NOMO-1 treated with DMSO at 0.1 percent for 48 hours (cell line): ENCODE data around the gene CMSS1.
"Not testable (repeated sequence)": the region's sequence is repeated elsewhere in the genome, so short reads cannot be mapped to it uniquely, and the experiment has no call there.

Experiments
- DNase-seq: peaks from one replicate; lab custom pipeline; 2025; ENCODE audit not compliant: unreplicated experiment; lab: John Stamatoyannopoulos, UW

The CMSS1 gene

DNA sequence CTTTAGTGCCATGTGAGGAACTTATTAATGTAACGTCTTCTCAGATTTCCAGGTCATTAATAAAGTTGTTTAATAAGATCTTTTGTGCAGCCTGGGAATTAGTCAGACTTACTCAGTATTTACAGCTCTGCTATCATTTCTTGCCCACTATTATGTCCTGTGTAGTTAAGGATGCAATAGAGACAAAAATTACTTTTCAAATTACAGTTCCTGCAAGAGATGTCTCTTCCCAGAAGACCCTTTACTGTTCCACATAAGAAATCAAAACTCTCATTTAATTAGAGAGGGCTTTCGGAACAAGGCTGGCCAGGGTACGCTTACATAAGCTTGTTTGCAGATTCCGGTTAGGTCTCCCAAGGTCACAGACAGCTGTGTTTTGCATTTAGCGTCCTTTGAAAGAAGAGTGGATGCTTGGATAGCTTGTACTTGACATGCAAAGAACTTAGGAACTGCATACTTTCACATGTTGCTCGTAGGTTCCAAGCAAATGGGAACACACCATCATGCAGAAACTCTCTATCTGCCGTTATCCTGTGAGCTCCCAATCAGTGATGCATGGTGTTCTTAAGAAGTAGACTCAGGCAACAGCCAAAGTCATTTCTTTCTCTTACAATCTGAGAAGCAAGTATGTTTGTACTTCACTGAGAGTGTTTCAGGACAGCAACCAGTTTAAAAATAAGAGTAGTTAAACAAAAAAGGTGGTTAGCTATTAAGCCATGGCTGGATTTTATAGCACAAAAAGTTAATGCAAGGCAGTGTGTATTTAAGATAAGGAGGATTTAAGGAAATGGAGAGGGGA lies 259.3 kb downstream of the CMSS1 start:
- DNase-seq: no peak

DNA sequence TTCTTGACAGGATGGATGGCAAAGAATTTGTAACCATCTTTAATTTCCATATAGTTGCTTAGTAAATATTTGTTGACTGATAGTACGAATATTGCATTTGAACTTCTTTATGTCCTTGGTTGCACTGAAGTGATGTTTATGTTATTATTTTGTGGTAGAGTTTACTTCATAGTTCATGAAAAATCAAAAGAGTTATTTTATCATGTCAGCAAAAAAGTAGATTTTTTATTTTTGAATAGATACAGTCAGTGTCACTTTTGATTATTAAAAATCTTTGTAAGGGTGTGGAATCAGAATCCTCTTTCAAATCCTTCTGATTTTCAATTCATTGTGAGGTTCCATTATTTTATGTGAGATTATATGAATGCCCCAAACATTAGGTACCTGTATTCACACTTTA lies 261.7 kb downstream of the CMSS1 start:
- DNase-seq: no peak

DNA sequence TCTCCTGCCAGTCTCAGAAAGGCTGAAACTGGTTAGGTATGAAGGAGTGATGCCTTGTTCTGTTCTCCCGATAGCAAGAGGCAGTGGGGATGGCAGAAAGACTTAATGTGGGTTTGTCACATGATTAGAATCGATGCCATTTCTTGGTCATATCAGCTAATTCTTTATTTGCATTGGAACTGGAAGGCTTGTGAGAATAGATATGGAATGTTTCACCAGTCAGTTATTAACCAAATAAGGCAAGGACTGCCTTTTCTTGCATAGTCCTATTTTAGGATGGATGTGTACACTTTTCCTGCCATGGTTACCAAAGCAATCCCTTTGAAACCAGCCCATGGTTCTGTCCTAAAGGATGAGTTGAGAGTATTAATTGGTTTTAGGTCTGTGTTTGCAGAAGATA lies 262.9 kb downstream of the CMSS1 start:
- DNase-seq: no peak

DNA sequence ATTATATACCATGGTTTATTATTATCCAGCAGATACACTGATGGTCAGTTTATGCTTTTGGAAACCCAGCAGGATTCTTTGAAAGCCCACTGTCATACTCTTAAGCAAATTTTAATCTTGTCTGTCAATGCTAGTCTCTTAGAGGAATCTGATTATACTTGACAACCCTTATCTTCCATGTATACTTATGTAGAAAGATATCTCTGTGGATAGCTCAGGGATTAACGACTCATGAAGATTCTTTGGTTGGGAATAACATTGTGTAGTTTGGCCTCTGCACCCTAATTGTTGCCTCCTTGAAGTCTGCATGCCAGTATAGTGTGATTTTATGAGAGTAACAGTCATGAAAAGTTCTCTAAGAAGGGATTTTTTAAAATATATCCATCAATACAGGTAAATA lies 263.6 kb downstream of the CMSS1 start:
- DNase-seq: no peak

DNA sequence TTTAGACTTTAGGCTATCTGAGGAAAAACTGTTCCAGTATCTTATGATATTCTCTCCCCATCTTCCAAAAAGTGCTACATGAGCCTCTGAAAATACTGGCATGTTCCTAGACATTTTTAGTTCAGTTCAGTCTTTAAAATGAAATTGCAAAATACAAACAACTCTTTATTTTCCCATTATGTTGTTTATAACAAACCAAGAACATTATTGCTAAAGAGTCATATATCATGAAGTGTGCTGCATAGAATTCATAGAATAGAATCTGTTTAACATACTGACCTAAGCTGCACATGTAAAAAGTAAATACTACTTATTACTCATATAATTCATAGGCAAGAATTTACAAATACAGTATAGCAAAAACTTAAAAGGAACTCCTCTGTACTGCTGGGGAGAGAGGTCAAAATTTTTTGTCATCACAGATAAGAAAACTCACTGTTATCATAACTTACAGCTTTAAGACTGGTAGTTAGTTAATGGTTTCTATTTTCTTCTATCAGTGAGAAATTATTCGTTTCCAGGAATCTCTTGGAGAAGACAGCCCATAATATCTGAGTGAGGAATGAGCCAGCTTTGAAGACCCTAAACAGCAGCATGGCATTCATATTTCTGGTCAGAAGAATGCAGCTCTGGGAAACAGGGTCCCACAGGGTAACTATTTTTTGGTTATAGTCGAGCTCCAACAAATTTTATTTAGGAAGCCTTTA lies 264.5 kb downstream of the CMSS1 start:
- DNase-seq: no peak

DNA sequence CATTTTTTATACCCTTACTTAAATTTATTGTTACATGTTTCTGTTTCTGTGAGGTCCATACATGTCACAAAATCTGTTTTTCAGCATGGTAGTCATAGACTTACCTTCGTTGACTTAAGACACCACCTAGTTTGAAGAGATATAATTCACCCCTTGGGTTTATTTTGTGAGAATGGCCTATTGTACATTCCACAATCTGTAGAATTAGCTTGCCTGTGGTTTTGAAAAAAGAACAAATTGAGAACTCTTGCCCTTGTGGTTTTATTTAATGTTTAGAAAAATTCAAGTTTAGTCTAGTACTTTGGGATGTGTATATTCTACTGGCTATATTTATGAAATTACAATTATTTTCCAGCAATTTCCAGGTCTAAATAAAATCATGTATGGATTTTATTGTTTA lies 265.1 kb downstream of the CMSS1 start:
- DNase-seq: no peak

DNA sequence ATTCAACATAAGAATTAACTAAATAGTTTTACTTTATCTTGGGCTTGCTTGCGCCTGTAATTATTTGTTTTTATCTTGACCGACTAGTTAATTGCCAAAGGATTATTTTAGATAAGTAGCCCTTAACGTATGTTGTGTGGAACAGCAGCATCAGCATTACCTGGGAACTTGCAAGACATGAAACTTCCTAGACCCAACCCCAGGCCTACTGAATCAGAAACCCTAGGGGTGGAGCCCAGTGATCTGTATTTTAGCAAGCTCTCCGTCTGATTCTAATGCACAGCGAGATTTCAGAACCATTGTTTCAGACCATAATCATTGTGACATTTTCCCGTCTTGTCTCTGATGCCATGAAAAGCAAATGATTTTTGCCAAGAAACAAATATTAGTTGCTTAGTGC lies 265.5 kb downstream of the CMSS1 start:
- DNase-seq: no peak

DNA sequence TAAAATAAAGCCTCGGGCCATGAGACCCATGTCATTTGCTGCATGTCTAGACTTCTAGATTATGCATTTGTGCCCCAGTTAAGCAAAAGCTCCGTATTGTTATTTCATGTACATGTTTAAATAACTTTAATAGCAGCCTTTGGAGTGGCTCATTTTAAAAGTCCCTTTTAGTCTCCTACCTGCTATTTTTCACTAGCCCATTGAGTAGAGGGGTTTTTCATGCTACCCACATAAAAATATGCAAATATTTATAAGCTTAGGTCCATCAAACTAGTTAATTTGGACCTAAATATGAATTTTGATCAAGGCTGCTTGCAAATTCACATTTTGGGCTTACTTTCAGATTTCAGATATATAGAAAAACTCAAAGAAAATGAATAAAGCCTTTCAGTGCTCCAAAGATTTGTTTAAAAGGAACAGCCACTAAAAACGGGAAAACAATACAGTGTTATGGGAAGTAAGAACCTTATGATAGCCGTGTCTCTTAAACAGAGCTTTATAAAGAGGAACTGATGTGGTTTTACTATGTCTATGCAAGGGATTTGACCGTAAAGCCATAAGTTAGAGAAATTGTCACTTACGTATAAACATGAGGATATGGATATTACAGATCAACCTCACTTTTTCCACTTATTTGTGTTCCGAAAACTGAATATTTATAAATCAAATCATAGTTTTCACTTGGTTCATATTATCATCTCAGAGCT lies 266.6 kb downstream of the CMSS1 start:
- DNase-seq: peak; percentile 84

DNA sequence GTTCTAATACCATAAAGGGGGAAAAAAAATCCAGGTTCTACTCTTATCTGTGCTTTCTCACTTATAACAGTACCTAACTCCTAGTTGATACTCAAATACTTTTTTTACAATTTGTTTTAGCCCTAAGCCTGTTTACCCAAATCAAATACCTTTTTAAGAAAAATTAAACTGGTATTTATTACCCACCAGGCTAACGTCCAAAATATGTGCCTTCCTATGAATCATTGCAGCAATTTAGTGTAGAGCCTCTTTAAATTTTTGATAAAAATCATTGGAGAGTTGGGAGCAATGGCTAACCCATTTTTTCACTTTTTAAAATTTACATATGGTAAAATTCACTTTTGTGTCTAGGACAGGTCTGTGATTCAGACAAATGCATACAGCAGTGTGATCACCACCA lies 268.7 kb downstream of the CMSS1 start:
- DNase-seq: no peak

DNA sequence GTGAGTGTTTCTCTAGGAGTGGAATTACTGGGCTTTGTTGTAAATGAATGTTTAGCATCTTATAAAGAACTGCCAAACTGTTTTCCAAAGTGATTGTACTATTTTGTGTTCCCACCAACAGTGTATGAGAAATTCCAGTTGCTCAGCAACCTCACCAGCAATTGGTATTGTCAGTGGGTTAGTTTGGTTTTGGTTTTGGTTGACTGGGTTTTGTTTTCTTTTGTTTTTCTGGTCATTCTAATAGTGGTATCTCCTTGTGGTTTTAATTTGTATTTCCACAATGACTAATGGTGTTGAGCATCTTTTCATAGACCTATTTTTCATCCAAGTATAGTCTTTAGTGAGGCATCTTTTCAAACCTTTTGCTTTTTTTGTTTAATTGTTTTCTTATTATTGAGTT lies 269.5 kb downstream of the CMSS1 start:
- DNase-seq: no peak

DNA sequence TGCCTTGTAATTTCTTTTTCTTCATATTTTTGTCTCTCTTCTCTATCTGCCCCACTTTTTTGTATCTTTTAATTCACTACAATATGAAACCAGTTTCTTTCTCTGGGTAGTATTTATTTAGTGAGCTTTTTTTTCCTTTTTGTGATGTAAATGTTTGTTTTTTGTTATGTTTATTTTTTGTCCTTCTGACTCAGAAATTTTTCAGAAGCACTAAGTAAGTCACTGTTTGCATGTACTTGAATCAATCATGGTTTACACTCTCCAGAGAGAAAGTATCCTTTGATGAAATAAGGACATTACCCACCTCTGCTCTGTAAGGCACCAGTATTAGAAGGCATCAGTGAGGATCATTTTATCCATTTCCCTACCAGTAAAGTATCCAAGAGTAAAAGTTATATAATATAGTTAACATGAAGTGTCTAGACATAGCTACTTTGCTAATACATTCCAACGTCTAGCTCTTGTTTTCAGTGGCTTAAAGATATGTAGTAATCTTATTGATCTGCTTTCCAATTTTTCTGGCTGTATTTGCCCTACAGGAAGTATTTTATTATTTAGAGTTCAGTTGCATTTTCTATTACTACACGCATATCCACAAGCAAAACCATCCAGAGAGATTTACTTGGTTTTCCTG lies 271.2 kb downstream of the CMSS1 start:
- no peak for DNase-seq

DNA sequence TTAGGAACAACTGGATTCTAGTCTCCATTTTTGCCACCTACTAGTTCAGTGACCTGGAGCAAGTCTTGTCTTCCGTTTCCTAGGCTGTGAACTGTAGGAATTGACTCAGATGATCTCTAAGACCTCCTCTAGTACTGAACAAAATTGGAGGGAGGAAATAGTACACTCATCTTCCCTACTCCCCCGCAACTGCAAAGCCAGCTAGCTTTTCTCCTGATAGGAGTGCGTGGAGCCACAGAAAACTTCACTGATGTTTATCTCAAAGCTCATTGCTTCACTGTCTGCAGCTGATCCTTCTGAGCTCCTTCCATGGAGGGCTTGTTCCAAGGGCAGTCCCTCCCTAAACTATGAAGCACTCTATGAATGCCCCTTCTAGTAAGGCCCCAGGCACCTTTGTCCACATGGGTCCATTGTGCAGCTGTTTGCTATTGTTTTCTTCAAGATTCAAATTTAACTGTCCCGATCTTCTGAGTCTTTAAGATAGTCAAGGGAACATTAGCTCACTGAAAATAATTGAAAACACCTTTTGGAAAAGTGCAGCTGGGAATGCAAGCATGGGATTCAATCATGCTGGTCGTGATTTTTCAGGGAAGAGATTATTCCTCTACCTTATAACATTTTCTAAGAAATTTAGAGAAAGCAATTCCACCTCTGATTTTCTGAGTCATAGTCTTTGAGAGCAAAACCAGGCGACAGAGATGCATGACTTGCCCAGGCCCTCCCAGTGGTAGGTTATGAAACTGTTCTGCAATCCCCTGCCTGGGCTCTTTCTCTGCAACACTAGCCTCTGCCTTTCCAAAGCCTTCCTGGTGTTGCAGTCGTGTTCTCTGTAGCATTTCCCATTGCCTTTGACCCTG lies 272.4 kb downstream of the CMSS1 start:
- DNase-seq: peak; percentile 66

DNA sequence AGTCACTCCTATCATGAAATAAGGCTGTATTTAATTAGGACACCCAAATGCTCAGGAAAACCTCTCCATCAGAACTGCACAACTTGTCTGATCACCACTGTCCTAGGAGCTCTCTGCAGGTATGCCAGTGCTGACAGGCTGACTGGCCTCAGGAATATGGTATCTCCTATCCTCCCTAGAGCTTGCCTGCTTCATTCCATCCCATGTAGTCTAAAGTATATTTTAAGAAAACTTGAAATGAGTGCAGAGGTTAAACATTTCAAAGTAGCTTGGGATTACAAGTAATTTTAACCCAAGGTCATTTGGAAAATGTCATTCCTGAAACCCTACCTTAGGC lies 273.0 kb downstream of the CMSS1 start:
- DNase-seq: no peak

DNA sequence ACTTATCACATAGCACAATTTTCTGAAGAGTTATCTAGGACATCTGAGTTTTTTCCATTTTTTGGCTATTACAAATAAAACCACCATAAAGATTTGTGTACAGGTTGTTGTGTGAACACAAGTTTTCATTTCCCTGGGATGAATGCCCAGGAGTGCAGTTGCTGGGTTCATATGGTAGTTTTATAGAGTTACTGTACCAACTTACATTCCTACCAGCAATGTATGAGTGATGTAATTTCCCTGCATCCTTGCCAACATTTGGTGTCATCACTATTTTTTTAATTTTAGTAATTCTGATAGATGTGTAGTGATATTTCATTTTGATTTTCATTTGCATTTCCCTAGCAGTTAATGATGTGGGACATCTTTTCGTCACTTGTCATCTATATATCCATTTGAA lies 276.2 kb downstream of the CMSS1 start:
- no peak for DNase-seq

DNA sequence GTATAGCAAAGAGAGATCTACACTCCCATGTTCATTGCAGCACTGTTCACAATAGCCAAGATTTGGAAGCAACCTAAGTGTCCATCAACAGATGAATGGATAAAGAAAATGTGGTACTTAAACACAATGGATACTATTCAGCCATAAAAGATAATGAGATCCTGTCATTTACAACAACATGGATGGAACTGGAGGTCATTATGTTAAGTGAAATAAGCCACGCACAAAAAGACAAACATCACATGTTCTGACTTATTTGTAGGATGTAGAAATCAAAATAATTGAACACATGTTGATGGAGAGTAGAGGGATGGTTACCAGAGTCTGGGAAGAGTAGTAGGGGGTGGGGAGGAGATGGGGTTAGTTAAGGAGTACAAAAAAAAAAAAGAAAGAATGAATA lies 278.6 kb downstream of the CMSS1 start:
- DNase-seq: not testable (repeated sequence)

DNA sequence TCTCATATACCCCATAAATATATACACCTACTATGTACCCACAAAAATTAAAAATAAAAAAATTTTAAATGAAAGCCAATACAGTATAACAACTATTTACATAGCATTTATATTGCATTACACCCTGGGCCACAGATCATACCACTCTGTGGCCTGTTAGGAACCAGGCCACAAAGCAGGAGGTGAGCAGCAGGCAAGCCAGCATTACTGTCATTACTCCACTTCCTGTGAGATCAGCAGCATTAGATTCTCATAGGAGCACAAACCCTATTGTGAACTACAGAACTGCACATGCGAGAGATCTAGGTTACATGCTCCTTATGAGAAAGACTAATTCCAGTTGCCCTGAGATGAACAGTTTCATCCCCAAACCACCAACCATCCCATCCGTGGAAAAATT lies 279.2 kb downstream of the CMSS1 start:
- DNase-seq: no peak

DNA sequence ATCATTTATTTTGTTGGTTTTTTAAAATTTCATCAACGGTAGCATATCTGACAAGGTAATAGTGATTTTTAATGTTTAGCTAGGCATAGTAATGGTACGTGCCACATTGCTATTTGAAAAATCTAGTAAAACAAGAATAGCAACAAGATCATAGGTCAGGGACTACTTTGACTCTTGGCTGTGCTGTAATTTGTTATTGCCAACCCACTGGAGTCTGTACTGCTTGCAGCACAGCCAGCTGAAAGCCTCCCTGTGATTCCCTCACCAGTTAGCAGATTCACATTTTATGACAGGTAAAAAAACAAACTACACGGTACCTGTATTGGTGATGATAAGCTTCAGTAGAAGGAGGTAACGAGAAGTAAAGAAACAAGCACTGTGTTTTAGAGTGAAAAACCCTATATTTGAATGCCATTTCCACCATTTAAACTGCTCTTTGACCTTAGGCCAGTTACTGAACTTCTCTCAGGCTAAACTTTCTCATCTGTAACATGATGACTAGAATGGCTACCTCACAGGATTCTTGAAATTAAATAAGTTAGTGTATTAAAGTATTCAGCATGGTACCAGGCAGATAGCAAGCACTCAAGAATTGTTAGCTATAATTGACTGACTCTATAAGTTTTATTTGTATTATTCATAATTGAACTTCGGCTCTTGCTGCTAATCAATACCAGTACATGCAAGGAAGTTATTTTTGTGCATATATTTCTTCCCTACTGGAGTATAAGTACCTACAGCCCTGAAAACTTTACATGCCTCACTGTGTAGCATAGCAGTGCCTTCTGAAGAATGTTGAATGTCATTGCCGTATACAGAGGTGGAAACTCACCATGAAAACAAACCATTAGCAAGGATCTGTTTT lies 280.5 kb downstream of the CMSS1 start:
- DNase-seq: no peak

DNA sequence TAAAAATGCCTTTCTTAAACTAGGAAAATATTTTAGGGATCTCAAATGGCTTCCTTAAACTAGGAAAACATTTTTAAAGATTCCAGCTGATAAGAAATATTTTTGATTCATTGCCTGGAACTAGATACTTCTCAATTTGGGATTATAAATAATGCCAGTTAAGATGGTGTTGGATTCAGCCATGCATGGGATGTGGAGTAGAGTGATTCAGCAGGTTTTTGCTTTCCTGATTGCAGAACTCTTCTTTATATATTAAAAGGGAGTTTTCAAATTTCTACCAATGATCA lies 281.1 kb downstream of the CMSS1 start:
- no peak for DNase-seq

DNA sequence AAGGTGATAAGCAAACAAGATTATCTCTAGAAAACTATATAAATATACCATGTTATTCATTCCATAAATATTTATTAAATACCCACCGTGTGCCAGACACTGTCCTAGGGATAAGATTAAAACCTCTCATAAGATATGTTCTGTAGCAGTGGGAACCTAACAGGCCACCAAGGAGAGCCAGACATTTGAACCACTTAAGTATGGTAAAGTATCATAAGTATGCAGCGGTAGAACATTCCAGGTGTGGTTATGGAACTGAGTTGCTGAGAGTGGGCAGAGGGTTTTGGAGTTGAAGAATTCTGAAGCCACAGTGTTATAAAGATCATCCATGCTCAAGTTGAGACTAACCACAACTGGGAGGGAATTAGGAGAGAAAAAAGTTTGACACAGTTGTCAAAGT lies 282.0 kb downstream of the CMSS1 start:
- no peak for DNase-seq

DNA sequence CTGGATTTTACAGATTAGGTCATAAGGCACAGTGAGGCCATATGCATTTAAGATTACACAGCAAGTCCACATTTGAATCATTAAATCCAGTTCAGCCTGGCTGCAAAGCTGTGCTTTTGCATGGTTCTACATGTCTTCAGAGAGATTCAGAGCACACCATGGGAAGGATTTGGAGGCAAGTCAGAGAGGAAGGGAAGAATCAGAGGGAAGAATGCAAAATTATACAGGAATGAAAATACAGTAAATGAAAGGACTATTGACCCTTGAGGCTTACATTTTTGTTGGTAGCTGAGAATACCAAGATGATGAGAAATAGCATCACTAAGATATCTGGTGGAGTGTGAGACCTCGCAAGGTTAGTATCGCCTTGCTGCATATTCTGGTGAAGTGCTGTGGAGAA lies 282.8 kb downstream of the CMSS1 start:
- no peak for DNase-seq
